HepG2 (cell line): ENCODE measurements around the gene CLDN9. TPM values are rescaled to one million over a fixed set of nuclear protein-coding genes. Genes with fewer than 3 reads are reported as not detected.

Experiments used
- AGO2 ChIP-seq: fragments of 200-400 bp; formaldehyde crosslinking; optimal IDR thresholded peaks from 2 replicates; pipeline ENCODE3; 2017; ENCODE audit warnings: mild to moderate bottlenecking, low read depth, low read length, moderate library complexity
- BCL6 ChIP-seq: IDR thresholded peaks from 2 replicates; pipeline ENCODE4 v1.6.1; 2016; ENCODE audit warnings: missing genetic modification reagents, missing compliant biosample characterization
- BRD4 ChIP-seq: sonication (generic); formaldehyde crosslinking; IDR thresholded peaks from 2 replicates; pipeline ENCODE4 v1.4.0; 2020; ENCODE audit warnings: missing genetic modification reagents
- CBFB ChIP-seq: sonication (generic); formaldehyde crosslinking; IDR thresholded peaks from 2 replicates; pipeline ENCODE4 v1.4.0; 2020; ENCODE audit warnings: missing genetic modification reagents
- CSRNP2 ChIP-seq: sonication (generic); formaldehyde crosslinking; conservative IDR thresholded peaks from 2 replicates; pipeline ENCODE4 v1.8.0; 2022; ENCODE audit warnings: low read depth, missing genetic modification reagents
- EP300 ChIP-seq, 3 experiments: sonication (generic) in 1 of 3; formaldehyde crosslinking in 1 of 3; IDR thresholded peaks; 2 replicates each; pipeline versions ENCODE4 v1.5.1 to v1.6.1; 2011 to 2020; ENCODE audit warnings: low read depth in 2 of 3, low read length in 2 of 3, borderline replicate concordance in 1 of 3, improper control_type of control experiment in 1 of 3, mild to moderate bottlenecking in 1 of 3, missing genetic modification reagents in 1 of 3, moderate library complexity in 1 of 3
- GATAD1 ChIP-seq: IDR thresholded peaks from 2 replicates; pipeline ENCODE4 v1.6.1; 2016; ENCODE audit warnings: missing genetic modification reagents, missing compliant biosample characterization
- HNF4A ChIP-seq: sonication (generic); formaldehyde crosslinking; IDR thresholded peaks from 2 replicates; pipeline ENCODE4 v1.4.0; 2020; ENCODE audit warnings: missing genetic modification reagents
- HNRNPLL ChIP-seq: fragments of 200-400 bp; formaldehyde crosslinking; IDR thresholded peaks from 2 replicates; pipeline ENCODE4 v1.6.1; 2017; ENCODE audit warnings: mild to moderate bottlenecking, low read depth, low read length; ENCODE audit not compliant: poor library complexity, severe bottlenecking
- MAZ ChIP-seq, 2 experiments: sonication (generic) in 1 of 2; formaldehyde crosslinking in 1 of 2; IDR thresholded peaks; 2 replicates each; pipeline versions ENCODE4 v1.5.0 to v1.6.1; 2012 to 2020; ENCODE audit warnings: low read depth in 2 of 2, mild to moderate bottlenecking in 2 of 2, borderline replicate concordance in 1 of 2, improper control_type of control experiment in 1 of 2, low read length in 1 of 2, missing genetic modification reagents in 1 of 2, moderate library complexity in 1 of 2
- MEIS1 ChIP-seq: sonication (generic); formaldehyde crosslinking; IDR thresholded peaks from 2 replicates; pipeline ENCODE4 v1.9.0; 2021; ENCODE audit warnings: mild to moderate bottlenecking, missing genetic modification reagents, moderate library complexity, borderline replicate concordance
- MYC ChIP-seq: sonication (generic); formaldehyde crosslinking; IDR thresholded peaks from 2 replicates; pipeline ENCODE4 v1.9.0; 2021; ENCODE audit warnings: missing genetic modification reagents, borderline replicate concordance
- POLR2AphosphoS5 ChIP-seq: IDR thresholded peaks from 2 replicates; pipeline ENCODE4 v1.6.1; 2012; ENCODE audit warnings: low read depth, low read length
- PPARG ChIP-seq: conservative IDR thresholded peaks from 2 replicates; pipeline ENCODE4 v1.6.1; 2016; ENCODE audit warnings: missing biosample characterization, missing genetic modification reagents
- PRPF4 ChIP-seq: fragments of 200-400 bp; formaldehyde crosslinking; IDR thresholded peaks from 2 replicates; pipeline ENCODE4 v1.6.1; 2016; ENCODE audit warnings: low read length, low read depth; ENCODE audit not compliant: poor library complexity, severe bottlenecking
- RELA ChIP-seq: sonication (generic); formaldehyde crosslinking; IDR thresholded peaks from 2 replicates; pipeline ENCODE4 v1.4.0; 2020; ENCODE audit warnings: missing genetic modification reagents
- SIX4 ChIP-seq: sonication (generic); formaldehyde crosslinking; IDR thresholded peaks from 2 replicates; pipeline ENCODE4 v1.4.0; 2020; ENCODE audit warnings: missing genetic modification reagents
- SMC3 ChIP-seq: IDR thresholded peaks from 2 replicates; pipeline ENCODE4 v1.6.1; 2011; ENCODE audit warnings: low read length, improper control_type of control experiment
- SP4 ChIP-seq: sonication (generic); formaldehyde crosslinking; IDR thresholded peaks from 2 replicates; pipeline ENCODE4 v1.8.1; 2023; ENCODE audit warnings: mild to moderate bottlenecking, missing genetic modification reagents
- SP5 ChIP-seq: IDR thresholded peaks from 2 replicates; pipeline ENCODE4 v1.6.1; 2016; ENCODE audit warnings: low read depth, borderline replicate concordance
- YEATS4 ChIP-seq: sonication (generic); formaldehyde crosslinking; IDR thresholded peaks from 2 replicates; pipeline ENCODE4 v1.4.0; 2020; ENCODE audit warnings: missing genetic modification reagents, borderline replicate concordance
- ZBTB33 ChIP-seq: sonication (generic); formaldehyde crosslinking; IDR thresholded peaks from 2 replicates; pipeline ENCODE4 v1.4.0; 2020; ENCODE audit warnings: missing genetic modification reagents
- ZNF275 ChIP-seq: sonication (generic); formaldehyde crosslinking; IDR thresholded peaks from 2 replicates; pipeline ENCODE4 v1.8.0; 2022; ENCODE audit warnings: missing genetic modification reagents, mild to moderate bottlenecking, inconsistent platforms, borderline replicate concordance
- ZNF598 ChIP-seq: sonication (generic); formaldehyde crosslinking; IDR thresholded peaks from 2 replicates; pipeline ENCODE4 v1.5.1; 2020; ENCODE audit warnings: mild to moderate bottlenecking, missing genetic modification reagents, borderline replicate concordance
- polyA plus RNA-seq, 8 experiments: library from polyadenylated mRNA; depleted of rRNA in 3 of 8; stranded (reverse) in 7 of 8; unstranded in 1 of 8; fragments of >200 nt; fragmentation: Illumina TruSeq in 4 of 8; extraction: Trizol in 4 of 8; gene quantifications; 2 replicates each; pipeline versions ENCODE4 v1.2.1 to v1.2.3, GENCODE V29; 2011 to 2016; ENCODE audit warnings: low read depth in 4 of 8, missing spikeins in 1 of 8, mixed read lengths in 1 of 8; ENCODE audit not compliant: insufficient read depth in 1 of 8
- total RNA-seq, 5 experiments: library from RNA; depleted of rRNA; stranded (reverse); fragments of >200 nt; fragmentation: Illumina TruSeq; extraction: Trizol; gene quantifications; 2 replicates each; pipeline ENCODE4 v1.2.3, GENCODE V29; 2016; ENCODE audit warnings: low read depth in 1 of 5

Gene CLDN9
- total and polyA plus RNA-seq, 2 of the 13 experiments (the other 11 are each of a cell fraction or from before 2014, with no cell fraction given) = 0.15 to 0.26 TPM

GRCh38 chr16:3027983-3028715 lies 15.4 kb downstream of the CLDN9 start (continued):
- TF ChIP-seq GATAD1 (CRISPR knock-in tag) (peak; percentile 51; the same call in 1 of the 2 replicates), HNF4A (CRISPR knock-in tag) (0 out of 2 replicates have a peak, but pooled peaks have one; percentile 13), BCL6 (CRISPR knock-in tag) (peak; percentile 19; the same call in 1 of the 2 replicates), CSRNP2 (CRISPR knock-in tag) (no peak; the same call in 1 of the 2 replicates), ZNF275 (CRISPR knock-in tag) (no peak), PPARG (no peak), CBFB (CRISPR knock-in tag) (0 out of 2 replicates have a peak, but pooled peaks have one; percentile 42), MAZ (IDR thresholded peaks at IDR 0.05; ENCODE audit: borderline replicate concordance, low read depth, low read length) (peak; percentile 64; the same call in 1 of the 2 replicates), MAZ (CRISPR knock-in tag; IDR thresholded peaks at IDR 0.05; ENCODE audit: low read depth) (peak; percentile 70), HNRNPLL (peak; percentile 55), YEATS4 (CRISPR knock-in tag) (no peak; the same call in 1 of the 2 replicates), SP4 (CRISPR knock-in tag) (peak; percentile 78; the same call in 1 of the 2 replicates), EP300 (IDR thresholded peaks at IDR 0.05; ENCODE audit: low read depth in 2 of 2, low read length in 2 of 2) (no peak), EP300 (CRISPR knock-in tag; IDR thresholded peaks at IDR 0.05; ENCODE audit: borderline replicate concordance) (no peak), POLR2AphosphoS5 (no peak), RELA (0 out of 2 replicates have a peak, but pooled peaks have one; percentile 53), ZNF598 (CRISPR knock-in tag) (0 out of 2 replicates have a peak, but pooled peaks have one; percentile 19), MYC (CRISPR knock-in tag) (peak; percentile 55; the same call in 1 of the 2 replicates), PRPF4 (no peak), SIX4 (CRISPR knock-in tag) (no peak), AGO2 (peak; percentile 87), BRD4 (CRISPR knock-in tag) (0 out of 2 replicates have a peak, but pooled peaks have one; percentile 28), MEIS1 (CRISPR knock-in tag) (no peak), ZBTB33 (CRISPR knock-in tag) (peak; percentile 36; the same call in 1 of the 2 replicates), SMC3 (peak; percentile 11; the same call in 1 of the 2 replicates), SP5 (CRISPR knock-in tag) (peak; percentile 60; the same call in 1 of the 2 replicates)
